Gastrocnemius medialis (tissue), 4 donors: ENCODE results near the gene HFE.

Source experiments
- CTCF ChIP-seq, 5 experiments: fragments of 450-650 bp in 3 of 5; fragments of 200-600 bp in 2 of 5; sonication (generic) in 2 of 5; IDR thresholded peaks in 4 of 5; conservative IDR thresholded peaks in 1 of 5; 1 replicate in 4 of 5; 2 replicates in 1 of 5; pipeline ENCODE4 v1.5.1; 2016 to 2019; ENCODE audit warnings: antibody characterized with exemption in 5 of 5, mild to moderate bottlenecking in 3 of 5, moderate library complexity in 3 of 5
- POLR2A ChIP-seq, 2 donors: fragments of 450-650 bp; IDR thresholded peaks; one replicate each; pipeline ENCODE4 v1.6.1; 2017; ENCODE audit warnings: antibody characterized with exemption in 2 of 2, mild to moderate bottlenecking in 2 of 2, moderate library complexity in 2 of 2

GRCh38 chr6:26094036-26094435 is 6.8 kb downstream of the HFE start:
- TF ChIP-seq CTCF (IDR thresholded peaks at IDR 0.05 in 4 of 5, conservative IDR thresholded peaks at IDR 0.05 in 1 of 5) (no peak), POLR2A (IDR thresholded peaks at IDR 0.05) (no peak)
